Measurements from ENCODE around the gene CD22. TPM values are rescaled to one million over a fixed set of nuclear protein-coding genes. Genes with fewer than 3 reads are reported as not detected.

Gene CD22
- total and polyA plus RNA-seq, 3 donors from 2014 or later, result 10.1 to 15.0 (median 15.0) TPM

DNA sequence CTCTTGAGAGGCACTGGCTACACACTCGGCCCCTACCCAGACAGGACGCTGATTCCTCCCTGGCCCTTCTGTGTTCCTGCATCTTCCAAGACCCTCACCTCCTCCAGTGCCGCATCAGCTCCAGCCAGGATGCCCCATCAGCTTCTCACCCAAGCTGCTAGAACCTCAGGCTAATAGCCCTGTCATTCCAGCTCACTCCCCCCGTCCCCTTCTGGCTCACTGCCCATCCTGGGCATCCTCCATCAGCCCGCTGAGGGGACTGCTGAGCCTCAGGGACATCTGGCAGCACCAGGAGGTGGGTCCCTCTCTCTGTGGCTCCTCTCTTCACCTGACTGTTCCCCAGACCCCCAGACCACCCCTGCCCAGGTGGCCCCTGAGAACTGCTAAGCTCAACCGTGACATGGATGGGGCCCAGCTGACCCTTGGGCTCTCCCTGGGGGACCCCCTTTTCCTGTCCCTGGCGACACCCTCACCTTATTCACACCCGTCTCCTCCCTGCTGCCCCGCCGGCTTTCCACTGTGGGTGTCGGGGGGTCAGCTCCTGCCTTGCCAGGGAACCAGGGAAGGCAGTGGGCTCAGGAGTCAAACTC is 34.1 kb downstream of the CD22 start:
- intact Hi-C loops (cut with DNase I; ENCODE audit: low total_unique reads), result no loop called here
- Histone ChIP-seq H3K36me3 (ENCODE audit: low read depth, missing control alignments) (no peaks in the 10 kb centered on the region), H3K4me3 (no peak overlapping the region), H3K27ac (no peak overlapping the region), H3K27me3 (no peaks in the 10 kb centered on the region), H3K9me3 (no peaks in the 10 kb centered on the region), H3K4me1 (no peaks in the 10 kb centered on the region)
- 79 to 85% methylated on average over 5 to 11 of the region's 11 CpGs for WGBS, 2 donors
- TF ChIP-seq, protein P1, sequence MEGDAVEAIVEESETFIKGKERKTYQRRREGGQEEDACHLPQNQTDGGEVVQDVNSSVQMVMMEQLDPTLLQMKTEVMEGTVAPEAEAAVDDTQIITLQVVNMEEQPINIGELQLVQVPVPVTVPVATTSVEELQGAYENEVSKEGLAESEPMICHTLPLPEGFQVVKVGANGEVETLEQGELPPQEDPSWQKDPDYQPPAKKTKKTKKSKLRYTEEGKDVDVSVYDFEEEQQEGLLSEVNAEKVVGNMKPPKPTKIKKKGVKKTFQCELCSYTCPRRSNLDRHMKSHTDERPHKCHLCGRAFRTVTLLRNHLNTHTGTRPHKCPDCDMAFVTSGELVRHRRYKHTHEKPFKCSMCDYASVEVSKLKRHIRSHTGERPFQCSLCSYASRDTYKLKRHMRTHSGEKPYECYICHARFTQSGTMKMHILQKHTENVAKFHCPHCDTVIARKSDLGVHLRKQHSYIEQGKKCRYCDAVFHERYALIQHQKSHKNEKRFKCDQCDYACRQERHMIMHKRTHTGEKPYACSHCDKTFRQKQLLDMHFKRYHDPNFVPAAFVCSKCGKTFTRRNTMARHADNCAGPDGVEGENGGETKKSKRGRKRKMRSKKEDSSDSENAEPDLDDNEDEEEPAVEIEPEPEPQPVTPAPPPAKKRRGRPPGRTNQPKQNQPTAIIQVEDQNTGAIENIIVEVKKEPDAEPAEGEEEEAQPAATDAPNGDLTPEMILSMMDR (IDR thresholded peaks at IDR 0.05), result no peak
- no peak for TF ChIP-seq POLR2A (IDR thresholded peaks at IDR 0.05)
- DNase-seq, result no peak

DNA sequence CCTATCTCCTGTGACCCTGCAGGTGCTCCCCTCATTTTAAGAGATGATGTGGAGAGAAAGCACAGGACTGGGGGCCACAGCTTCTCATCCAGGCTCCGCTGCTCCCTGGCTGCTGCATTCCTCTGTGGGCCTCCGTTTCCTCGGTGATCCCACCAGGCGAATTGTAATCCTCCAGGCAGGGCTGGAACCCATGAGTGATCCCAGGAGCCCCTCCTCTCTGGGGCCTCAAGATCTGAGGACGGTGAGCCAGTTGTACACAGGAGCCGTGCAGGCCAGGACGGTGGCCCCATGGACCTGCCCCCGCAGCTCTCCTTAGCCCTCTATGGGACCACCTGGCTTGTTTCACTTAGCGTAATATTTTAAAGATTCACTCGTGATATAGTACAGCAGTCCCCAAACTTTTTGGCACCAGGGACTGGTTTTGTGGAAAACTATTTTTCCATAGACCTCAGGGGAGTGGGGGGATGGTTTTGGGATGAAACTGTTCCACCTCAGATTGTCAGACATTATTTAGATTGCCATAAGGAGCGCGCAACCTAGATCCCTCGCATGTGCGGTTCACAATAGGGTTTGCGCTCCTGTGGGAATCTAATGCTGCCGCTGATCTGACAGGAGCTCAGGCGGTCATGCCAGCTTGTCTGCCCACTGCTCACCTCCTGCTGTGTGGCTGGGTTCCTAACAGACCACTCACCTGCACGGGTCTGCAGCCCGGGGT is 34.9 kb downstream of the CD22 start:
- no peaks in the 10 kb centered on the region for H3K4me1 ChIP-seq
- 91 to 93% methylated on average over 18 to 19 of the region's 19 CpGs for WGBS, 2 donors
- no peaks in the 10 kb centered on the region for H3K27me3 ChIP-seq
- H3K36me3 ChIP-seq (ENCODE audit: low read depth, missing control alignments), result no peaks in the 10 kb centered on the region
- H3K9me3 ChIP-seq, result no peaks in the 10 kb centered on the region
- no peak overlapping the region for H3K4me3 ChIP-seq
- no peak overlapping the region for H3K27ac ChIP-seq
- intact Hi-C loops (cut with DNase I; ENCODE audit: low total_unique reads), result no loop called here
- DNase-seq, result no peak
- TF ChIP-seq POLR2A (IDR thresholded peaks at IDR 0.05), result no peak
- TF ChIP-seq, protein P1 (IDR thresholded peaks at IDR 0.05), result no peak

DNA sequence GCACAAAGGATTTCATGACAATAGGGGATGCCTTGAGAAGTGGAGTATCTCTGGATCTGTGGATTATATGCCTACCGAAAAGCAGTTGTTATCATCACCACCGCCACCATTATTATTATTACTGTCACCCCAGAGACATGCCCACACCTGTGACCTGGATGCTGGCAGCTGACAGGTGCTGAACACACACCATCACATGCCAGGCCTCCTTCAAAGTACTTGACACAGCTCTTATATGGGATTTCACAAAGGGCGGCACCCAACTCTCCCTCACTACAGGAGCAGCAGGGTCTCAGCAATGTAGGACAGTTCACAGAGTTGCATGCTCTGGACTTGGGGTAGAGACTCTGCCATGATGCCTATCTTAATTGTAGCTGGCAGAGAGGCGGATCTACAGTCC is 36.3 kb downstream of the CD22 start:
- H3K4me3 ChIP-seq, result no peak overlapping the region
- TF ChIP-seq POLR2A (IDR thresholded peaks at IDR 0.05), result no peak
- TF ChIP-seq, protein P1 (IDR thresholded peaks at IDR 0.05), result no peak
- H3K27me3 ChIP-seq, result no peaks in the 10 kb centered on the region
- intact Hi-C loops (cut with DNase I; ENCODE audit: low total_unique reads), result no loop called here
- WGBS, 2 donors, result 97 to 98% methylated on average over 4 of the region's 4 CpGs
- DNase-seq, result no peak
- no peaks in the 10 kb centered on the region for H3K4me1 ChIP-seq
- H3K27ac ChIP-seq, result no peak overlapping the region
- no peaks in the 10 kb centered on the region for H3K36me3 ChIP-seq (ENCODE audit: low read depth, missing control alignments)
- no peaks in the 10 kb centered on the region for H3K9me3 ChIP-seq

DNA sequence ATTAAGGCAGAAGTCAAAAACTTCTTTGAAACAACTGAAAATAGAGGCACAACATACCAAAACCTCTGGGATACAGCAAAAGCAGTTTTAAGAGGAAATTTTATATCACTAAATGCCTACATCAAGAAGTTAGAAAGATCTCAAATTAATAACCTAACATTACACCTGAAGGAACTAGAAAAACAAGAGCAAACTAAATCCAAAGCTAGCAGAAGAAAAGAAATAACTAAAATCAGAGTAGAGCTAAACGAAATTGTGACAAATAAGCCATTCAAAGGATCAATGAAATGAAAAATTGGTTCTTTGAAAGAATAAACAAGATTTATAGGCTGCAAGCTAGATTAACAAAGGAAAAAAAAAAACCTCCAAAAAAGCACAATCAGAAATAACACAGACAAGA is 39.4 kb downstream of the CD22 start:
- 71 to 87% methylated on average over 1 of the region's 1 CpG for WGBS, 2 donors
- intact Hi-C loops (cut with DNase I; ENCODE audit: low total_unique reads), result no loop called here
- no peaks in the 10 kb centered on the region for H3K4me1 ChIP-seq
- no peaks in the 10 kb centered on the region for H3K36me3 ChIP-seq (ENCODE audit: low read depth, missing control alignments)
- H3K4me3 ChIP-seq, result no peak overlapping the region
- no peak for TF ChIP-seq POLR2A (IDR thresholded peaks at IDR 0.05)
- TF ChIP-seq, protein P1 (IDR thresholded peaks at IDR 0.05), result no peak
- H3K27ac ChIP-seq, result no peak overlapping the region
- no peak for DNase-seq
- H3K27me3 ChIP-seq, result no peaks in the 10 kb centered on the region
- H3K9me3 ChIP-seq, result no peaks in the 10 kb centered on the region

DNA sequence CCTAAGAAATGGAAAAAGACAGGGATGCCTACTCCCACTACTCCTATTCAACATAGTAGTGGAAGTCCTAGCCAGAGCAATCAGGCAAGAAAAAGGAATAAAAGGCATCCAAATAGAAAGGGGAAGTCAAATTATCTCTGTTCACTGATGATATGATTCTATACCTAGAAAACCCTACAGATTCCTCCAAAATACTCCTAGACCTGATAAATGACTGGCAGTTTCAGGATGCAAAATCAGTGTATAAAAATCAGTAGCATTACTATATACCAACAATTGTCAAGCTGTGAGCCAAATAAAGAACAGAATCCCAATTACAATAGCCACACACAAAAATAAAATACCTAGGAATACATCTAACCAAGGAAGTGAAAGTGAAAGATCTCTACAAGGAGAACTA is 40.5 kb downstream of the CD22 start:
- DNase-seq, result no peak
- TF ChIP-seq POLR2A (IDR thresholded peaks at IDR 0.05), result no peak
- TF ChIP-seq, protein P1 (IDR thresholded peaks at IDR 0.05), result no peak
- Histone ChIP-seq H3K27me3 (no peaks in the 10 kb centered on the region), H3K27ac (no peak overlapping the region), H3K4me3 (no peak overlapping the region), H3K4me1 (no peaks in the 10 kb centered on the region), H3K9me3 (no peaks in the 10 kb centered on the region), H3K36me3 (ENCODE audit: low read depth, missing control alignments) (no peaks in the 10 kb centered on the region)
- intact Hi-C loops (cut with DNase I; ENCODE audit: low total_unique reads), result no loop called here
